ENCODE measurements around the gene GPR22.

DNA sequence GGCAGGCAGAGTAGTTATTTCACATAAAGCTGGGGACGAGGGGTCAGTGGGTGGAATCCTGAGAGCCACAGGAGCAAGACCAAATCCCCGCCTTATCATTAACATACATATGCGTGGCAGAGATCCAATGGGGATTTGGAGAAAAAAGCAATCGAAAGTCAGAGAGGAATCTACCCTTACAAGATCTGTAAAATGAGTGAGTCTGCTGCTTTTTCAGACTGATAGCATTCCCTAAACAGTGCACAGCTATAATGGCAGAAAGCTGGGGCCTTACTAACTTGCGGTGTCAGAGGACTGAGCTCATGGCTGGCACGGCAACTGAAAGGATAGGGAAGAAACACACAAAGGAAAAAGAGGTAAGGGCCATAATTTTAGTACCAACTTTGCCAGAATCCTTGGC lies 25.0 kb downstream of the GPR22 start:
- no peak for TF ChIP-seq CTCF (IDR thresholded peaks at IDR 0.05)
- no peak for TF ChIP-seq ZFX (IDR thresholded peaks at IDR 0.05; ENCODE audit: borderline replicate concordance)

All from 22Rv1 (cell line).